Motor neuron (in vitro differentiated cells): Measurements from ENCODE around the gene LRRD1. TPM values are rescaled to one million over a fixed set of nuclear protein-coding genes. Genes with fewer than 3 reads are reported as not detected.
"Not testable (repeated sequence)": the region's sequence is repeated elsewhere in the genome, so short reads cannot be mapped to it uniquely, and the experiment has no call there.

Source experiments
- ATAC-seq, 8 experiments: fragments of 200-7000 bp; cut with Tn5 transposase; replicated peaks in 6 of 8; 2 replicates each; pipeline ENCODE4 v1.8.0; 2021; ENCODE audit warnings: mild to moderate bottlenecking in 8 of 8, moderate library complexity in 8 of 8
- H3K27ac ChIP-seq, 2 donors: fragments of 250-450 bp; sonication (Bioruptor Pico); 2 replicates each; pipeline ENCODE4 v1.9.0; 2021; ENCODE audit warnings: antibody characterized with exemption in 2 of 2, mild to moderate bottlenecking in 2 of 2, moderate library complexity in 1 of 2
- H3K4me1 ChIP-seq, 2 donors: fragments of 250-450 bp; sonication (Bioruptor Pico); replicated peaks in 1 of 2; 2 replicates each; pipeline ENCODE4 v1.6.1; 2021; ENCODE audit warnings: antibody characterized with exemption in 2 of 2, mild to moderate bottlenecking in 2 of 2, moderate library complexity in 1 of 2
- H3K4me3 ChIP-seq, 5 donors: fragments of 250-450 bp; sonication (Bioruptor Pico); 2 replicates each; pipeline ENCODE4 v1.9.0; 2021; ENCODE audit warnings: antibody characterized with exemption in 5 of 5, mild to moderate bottlenecking in 5 of 5, moderate library complexity in 4 of 5
- WGBS, 10 experiments: fragments of 450-650 bp; shearing (Covaris generic); methylation state at CpG; one replicate each; pipeline ENCODE4 v1.0.0; 2022; 5-methylcytosine and 5-hydroxymethylcytosine counted together
- in situ Hi-C, 9 experiments: fragments of 400-800 bp; cut with MboI; loops; one replicate each; pipeline ENCODE4 v1.15.0; 2021; ENCODE audit warnings: low sequenced_read_pairs in 9 of 9, low pct_unique_long_range_greater_than_20kb in 2 of 9; ENCODE audit not compliant: unreplicated experiment in 9 of 9
- total RNA-seq, 8 experiments: library from RNA; unstranded; fragments of 300-600 nt; gene quantifications; 2 replicates each; pipeline versions ENCODE4 v1.2.3 to v1.2.4, GENCODE V29; 2022

The LRRD1 gene
- total RNA-seq, 8 experiments from 2014 or later: 0.10 to 1.00 (median 0.36) TPM; not detected in 1

DNA sequence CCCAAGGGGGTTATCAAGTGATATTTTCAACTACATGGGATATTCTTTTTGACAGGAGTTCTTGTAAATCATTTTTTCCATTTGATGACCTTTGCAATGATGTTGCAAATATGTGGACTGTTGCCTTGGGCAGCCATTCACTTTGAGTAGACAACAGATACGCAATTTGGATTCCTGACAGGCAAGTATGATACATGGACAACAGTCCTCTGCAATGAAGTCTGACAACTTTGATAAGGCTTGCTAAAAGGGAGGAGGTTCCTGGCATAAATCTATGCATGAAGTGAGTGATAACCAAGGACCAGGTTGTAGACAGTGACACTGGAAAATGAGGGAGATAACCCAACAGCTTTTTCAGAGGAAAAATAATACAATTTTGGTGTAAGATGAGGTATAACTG lies 17.7 kb downstream of the LRRD1 start:
- Histone ChIP-seq H3K4me3 (no peak overlapping the region), H3K27ac (no peak overlapping the region), H3K4me1 (no peaks in the 10 kb centered on the region)
- ATAC-seq: no peak
- WGBS, 10 experiments: 50 to 100% (median 92%) methylated on average over 1 of the region's 1 CpG; no CpG with 5 or more reads in 2 of the 10 experiments
- in situ Hi-C loops: no loop called here

DNA sequence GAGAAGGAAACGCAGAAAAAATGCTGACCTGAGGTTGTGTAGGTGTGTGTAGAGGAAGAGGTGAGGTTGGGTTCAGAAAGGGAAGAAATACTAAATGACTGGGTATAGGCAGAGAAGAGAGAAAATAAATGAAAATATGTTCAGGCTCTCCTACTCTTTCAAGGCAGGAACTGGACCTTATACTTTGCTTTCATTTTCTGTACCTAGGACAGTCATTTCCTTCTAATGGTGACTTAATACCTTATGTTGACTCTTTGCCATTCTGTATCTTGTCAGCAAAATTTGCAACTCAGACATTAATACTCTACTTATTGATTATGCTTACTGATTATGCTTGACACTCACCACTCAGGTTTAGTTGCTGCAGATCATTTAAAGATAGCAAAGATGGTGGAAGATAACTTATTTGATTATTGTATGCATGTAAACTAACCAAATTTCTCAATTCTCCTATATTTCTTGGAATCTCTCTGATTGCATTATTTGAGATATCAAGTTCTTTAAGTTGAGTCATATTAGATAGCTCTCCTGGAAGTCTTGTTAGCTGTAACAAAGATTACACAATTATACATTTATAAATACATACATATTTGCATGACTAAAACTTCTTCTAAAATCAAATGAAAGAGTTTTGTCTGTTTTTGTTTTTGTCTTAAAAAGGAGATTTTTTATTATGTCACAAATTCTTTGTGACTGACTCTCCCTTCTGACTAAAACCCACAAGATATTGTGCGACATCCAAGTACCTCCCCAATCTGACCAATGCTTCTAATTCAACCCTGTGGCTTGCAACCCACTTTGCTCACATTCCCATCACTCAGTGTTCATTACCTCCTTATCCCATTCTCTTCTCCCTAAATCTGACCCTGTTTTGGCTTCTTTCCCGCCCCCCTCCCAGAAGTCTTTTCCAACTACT lies 20.0 kb downstream of the LRRD1 start:
- in situ Hi-C loops: no loop called here
- peak in 2 of 8 experiments; percentile 28 to 39 for ATAC-seq
- WGBS, 10 experiments: 13 to 100% (median 85%) methylated on average over 1 to 3 of the region's 3 CpGs; no CpG with 5 or more reads in 1 of the 10 experiments
- H3K4me3 ChIP-seq: no peak overlapping the region
- H3K4me1 ChIP-seq: no peaks in the 10 kb centered on the region
- H3K27ac ChIP-seq: no peak overlapping the region

DNA sequence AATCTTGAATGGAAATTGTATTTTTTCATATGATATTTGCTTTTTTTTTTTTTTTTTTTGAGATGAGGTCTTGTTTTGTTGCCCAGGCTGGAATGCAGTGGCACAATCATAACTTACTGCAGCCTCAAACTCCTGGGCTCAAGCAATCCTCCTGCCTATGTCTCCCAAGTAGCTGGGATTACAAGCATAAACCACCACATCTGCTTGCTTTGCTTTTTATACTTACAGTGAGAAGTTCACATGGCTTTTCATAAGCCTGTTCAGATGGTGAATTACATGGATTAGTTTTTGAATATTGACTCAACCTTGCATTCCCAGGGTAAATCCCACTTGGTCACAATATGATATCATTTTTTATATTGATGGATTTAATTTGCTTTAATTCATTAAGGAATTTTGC lies 22.0 kb downstream of the LRRD1 start:
- H3K27ac ChIP-seq: no peak overlapping the region
- H3K4me3 ChIP-seq: no peak overlapping the region
- peak in 3 of 8 experiments; percentile 21 to 67 (median 27) for ATAC-seq
- H3K4me1 ChIP-seq: no peaks in the 10 kb centered on the region
- in situ Hi-C loops: no loop called here

DNA sequence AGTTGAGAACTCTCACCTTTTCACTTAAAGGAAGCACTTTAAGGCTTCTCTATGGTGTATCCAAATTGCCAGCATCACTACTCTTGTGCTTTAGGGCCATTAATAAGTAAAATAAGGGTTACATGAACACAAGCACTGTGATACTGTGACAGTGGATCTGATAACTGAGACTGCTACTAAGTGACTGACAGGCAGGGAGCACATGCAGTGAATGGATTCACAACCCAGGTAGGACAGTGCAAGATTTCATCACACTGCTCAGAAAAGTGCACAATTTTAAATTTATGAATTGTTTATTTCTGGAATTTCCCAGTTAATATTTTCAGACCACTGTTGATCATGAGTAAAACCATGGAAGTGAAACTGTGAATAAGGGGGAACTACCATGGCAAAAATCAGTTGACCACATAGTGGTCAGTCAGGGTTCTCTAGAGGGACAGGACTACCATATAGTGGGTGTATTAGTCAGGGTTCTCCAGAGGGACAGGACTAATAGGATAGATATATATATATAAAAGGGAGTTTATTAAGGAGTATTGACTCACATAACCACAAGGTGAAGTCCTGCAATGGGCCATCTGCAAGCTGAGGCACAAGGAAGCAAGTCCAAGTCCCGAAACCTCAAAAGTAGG lies 23.7 kb downstream of the LRRD1 start:
- ATAC-seq: peak in 1 of 8 experiments; percentile 15
- Histone ChIP-seq H3K4me1 (no peaks in the 10 kb centered on the region), H3K4me3 (no peak overlapping the region), H3K27ac (no peak overlapping the region)
- in situ Hi-C loops: no loop called here
- 83 to 100% (median 100%) methylated on average over 1 of the region's 1 CpG; no CpG with 5 or more reads in 5 of the 10 experiments for WGBS, 10 experiments

DNA sequence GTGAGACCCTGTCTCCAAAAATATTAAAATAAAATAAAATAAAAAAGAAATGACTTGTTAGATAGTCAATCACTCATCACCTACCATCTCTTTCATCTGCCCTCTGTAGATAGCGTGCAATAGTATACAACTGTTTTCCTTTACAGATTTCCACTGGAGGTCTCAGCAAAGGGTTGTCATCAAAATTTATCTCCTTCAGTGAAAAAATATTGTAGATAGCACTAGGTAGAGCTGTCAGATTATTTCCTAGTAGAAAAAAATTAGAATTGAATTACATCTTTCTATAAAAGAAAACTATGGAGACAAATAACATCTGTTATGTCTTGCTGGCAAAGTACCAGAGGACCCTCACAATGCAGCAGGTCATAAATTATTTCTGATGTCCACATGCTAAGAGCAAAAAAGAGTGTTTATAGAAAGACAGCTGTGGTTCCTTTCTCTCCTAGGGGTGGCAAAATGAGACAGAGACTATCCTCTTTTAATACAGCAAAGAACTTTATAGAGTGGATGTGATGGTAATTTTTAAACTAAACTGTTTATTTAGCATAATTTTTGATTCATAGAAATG lies 28.4 kb downstream of the LRRD1 start:
- 20 to 100% (median 74%) methylated on average over 1 of the region's 1 CpG; no CpG with 5 or more reads in 2 of the 10 experiments for WGBS, 10 experiments
- in situ Hi-C loops: no loop called here
- Histone ChIP-seq H3K27ac (no peak overlapping the region), H3K4me3 (no peak overlapping the region), H3K4me1 (no peaks in the 10 kb centered on the region)
- ATAC-seq: peak in 5 of 8 experiments; percentile 42 to 89 (median 61)

DNA sequence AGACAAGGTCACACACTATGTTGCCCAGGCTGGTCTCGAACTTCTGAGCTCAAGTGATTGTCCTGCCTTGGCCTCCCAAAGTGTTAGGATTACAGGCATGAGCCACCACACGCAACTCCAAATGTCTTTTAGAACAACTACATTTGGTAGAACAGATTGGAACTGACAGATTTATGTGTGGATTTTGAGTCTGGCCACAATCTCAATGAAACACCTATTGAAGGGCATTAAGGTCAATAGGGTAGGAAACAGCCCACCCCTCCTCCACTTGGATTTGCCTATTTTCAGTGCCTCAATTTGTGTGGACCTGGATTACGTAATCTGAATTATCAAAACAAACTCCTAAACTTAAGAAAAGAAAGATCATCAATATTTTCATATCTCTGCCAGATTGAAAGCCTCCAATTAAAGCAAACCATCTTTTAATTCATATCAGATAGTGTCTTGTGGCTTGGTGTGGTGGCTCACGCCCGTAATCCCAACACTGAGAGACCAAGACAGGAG lies 29.2 kb downstream of the LRRD1 start:
- 60 to 100% (median 87%) methylated on average over 1 to 5 of the region's 5 CpGs; no CpG with 5 or more reads in 4 of the 10 experiments for WGBS, 10 experiments
- no peak for ATAC-seq
- no peak overlapping the region for H3K4me3 ChIP-seq
- in situ Hi-C loops: no loop called here
- H3K4me1 ChIP-seq: no peaks in the 10 kb centered on the region
- no peak overlapping the region for H3K27ac ChIP-seq

DNA sequence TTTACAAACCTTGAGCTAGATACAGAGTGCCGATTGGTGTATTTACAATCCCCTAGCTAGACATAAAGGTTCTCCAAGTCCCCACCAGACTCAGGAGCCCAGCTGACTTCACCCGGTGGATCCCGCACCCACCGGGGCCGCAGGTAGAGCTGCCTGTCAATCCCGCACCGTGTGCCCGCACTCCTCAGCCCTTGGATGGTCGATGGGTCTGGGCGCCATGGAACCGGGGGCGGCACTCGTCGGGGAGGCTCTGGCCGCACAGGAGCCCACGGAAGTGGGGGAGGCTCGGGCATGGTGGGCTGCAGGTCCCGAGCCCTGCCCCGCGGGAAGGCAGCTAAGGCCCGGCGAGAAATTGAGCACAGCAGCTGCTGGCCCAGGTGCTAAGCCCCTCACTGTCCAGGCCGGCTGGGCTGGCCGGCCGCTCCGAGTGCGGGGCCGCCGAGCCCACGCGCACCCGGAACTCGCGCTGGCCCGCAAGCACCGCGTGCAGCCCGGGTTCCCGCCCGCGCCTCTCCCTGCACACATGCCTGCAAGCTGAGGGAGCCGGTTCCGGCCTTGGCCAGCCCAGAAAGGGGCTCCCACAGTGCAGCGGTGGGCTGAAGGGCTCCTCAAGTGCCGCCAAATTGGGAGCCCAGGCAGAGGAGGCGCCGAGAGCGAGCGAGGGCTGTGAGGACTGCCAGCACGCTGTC lies 35.6 kb downstream of the LRRD1 start:
- ATAC-seq, in situ Hi-C loops, H3K4me1 ChIP-seq, H3K4me3 ChIP-seq: not testable (repeated sequence)
- 86 to 97% methylated on average over 1 to 6 of the region's 50 CpGs; no CpG with 5 or more reads in 8 of the 10 experiments for WGBS, 10 experiments
- H3K27ac ChIP-seq: peak overlapping the region in 1 of 2 donors; percentile 60

DNA sequence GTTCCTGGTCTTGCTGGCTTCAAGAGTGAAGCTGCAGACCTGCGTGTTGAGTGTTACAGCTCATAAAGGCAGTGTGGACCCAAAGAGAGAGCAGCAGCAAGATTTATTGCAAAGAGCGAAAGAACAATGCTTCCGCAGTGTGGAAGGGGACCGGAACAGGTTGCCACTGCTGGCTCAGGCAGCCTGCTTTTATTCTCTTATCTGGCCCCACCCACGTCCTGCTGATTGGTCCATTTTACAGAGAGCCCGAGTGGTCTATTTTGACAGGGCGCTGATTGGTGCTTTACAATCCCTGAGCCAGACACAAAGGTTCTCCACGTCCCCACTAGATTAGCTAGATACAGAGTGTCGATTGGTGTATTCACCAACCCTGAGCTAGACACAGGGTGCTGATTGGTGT lies 36.2 kb downstream of the LRRD1 start:
- in situ Hi-C loops: not testable (repeated sequence)

DNA sequence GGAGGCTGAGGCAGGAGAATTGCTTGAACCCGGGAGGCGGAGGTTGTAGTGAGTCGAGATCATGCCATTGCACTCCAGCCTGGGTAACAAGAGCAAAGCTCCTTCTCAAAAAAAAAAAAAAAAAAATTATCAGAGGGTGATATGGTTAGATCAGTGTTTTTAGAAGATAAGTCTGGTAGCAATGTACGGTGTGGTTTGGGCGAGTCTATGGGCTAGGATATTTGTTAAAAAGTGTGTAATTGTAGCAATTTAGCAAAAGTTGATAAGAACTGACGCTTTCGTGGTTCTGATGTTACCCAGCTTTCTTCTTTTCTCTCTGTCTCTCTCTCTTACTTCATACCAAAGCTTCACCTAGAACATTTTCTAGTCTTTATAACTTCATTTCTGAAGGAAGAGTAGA lies 37.8 kb downstream of the LRRD1 start:
- Histone ChIP-seq H3K4me3 (no peak overlapping the region), H3K4me1 (no peaks in the 10 kb centered on the region), H3K27ac (no peak overlapping the region)
- no peak for ATAC-seq
- 58 to 100% (median 95%) methylated on average over 1 to 6 of the region's 7 CpGs; no CpG with 5 or more reads in 3 of the 10 experiments for WGBS, 10 experiments
- in situ Hi-C loops: no loop called here

More for the DNA sequence above, 36.2 kb downstream of the LRRD1 start:
- H3K4me3 ChIP-seq, H3K4me1 ChIP-seq, ATAC-seq, H3K27ac ChIP-seq: not testable (repeated sequence)
- WGBS, 10 experiments: 78 to 100% (median 95%) methylated on average over 1 to 4 of the region's 9 CpGs; no CpG with 5 or more reads in 6 of the 10 experiments

DNA sequence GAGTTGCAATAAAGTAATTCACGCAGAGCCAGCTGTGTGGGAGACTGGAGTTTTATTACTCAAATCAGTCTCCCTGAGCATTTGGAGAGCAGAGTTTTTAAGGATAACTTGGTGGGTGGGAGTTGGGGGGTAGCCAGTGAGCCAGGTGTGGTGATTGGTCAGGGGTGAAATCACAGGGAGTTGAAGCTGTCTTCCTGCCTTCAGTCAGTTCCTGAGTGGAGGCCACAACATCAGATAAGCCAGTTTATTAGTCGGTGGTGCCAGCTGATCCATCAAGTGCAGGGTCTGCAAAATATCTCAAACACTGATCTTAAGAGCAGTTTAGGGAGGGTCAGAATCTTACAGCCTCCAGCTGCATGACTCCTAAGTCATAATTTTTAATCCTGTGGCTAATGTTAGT lies 41.4 kb downstream of the LRRD1 start:
- in situ Hi-C loops: no loop called here
- H3K4me1 ChIP-seq: peaks cover 0 to 2% of the 10 kb centered on the region in 2 donors
- H3K4me3 ChIP-seq: no peak overlapping the region
- no peak for ATAC-seq
- H3K27ac ChIP-seq: no peak overlapping the region
- 29 to 100% (median 58%) methylated on average over 1 to 2 of the region's 2 CpGs; no CpG with 5 or more reads in 2 of the 10 experiments for WGBS, 10 experiments

DNA sequence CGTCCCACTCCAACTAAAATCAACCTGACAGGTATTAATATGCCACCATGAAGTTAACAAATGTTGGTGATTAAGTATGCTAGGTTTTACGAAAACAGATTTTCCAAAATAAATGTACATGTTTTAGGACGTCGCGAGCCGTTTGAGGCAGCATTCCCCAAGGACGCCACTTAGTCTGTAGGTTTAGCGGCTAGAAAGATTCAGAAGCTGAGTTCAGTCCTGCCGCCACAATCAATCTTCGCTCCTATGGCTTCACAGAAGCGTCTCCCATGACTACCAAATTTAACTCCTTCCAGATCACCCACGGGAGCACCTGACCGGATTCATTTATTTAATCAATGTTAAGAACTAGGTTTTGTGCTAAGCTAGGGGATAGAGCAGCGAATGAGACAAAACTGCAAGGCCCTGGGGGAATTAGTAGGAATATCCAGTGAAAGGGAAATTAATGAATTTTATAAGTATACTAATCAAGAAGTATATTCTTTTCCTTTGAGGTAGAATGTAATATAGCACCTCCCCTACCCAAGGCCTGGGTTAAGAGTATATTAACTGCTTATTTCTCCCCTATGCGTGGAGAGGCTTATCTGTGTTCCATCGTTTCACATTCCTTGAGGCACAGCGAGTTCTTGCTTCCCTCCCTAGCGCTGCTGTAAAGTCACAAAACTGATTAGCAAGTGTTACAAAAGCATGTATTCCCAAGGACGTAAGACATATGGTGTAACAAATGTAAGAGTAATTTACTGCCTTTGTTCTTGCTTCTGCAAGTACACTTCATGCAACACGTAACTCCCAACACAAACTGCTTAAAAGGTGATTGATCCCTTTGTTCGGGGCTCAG lies 43.7 kb downstream of the LRRD1 start:
- 5 to 100% (median 43%) methylated on average over 2 to 16 of the region's 21 CpGs; no CpG with 5 or more reads in 1 of the 10 experiments for WGBS, 10 experiments
- peak in 7 of 8 experiments; percentile 1 to 35 (median 23) for ATAC-seq
- in situ Hi-C loops: no loop called here
- H3K27ac ChIP-seq: peak overlapping the region; percentile 98 to 100
- peaks cover 0 to 14% of the 10 kb centered on the region in 2 donors for H3K4me1 ChIP-seq
- peak overlapping the region; percentile 77 to 97 (median 90) for H3K4me3 ChIP-seq
